HFF-Myc (cell line): ENCODE data around the gene CAD.
"Not testable (repeated sequence)": the region's sequence is repeated elsewhere in the genome, so short reads cannot be mapped to it uniquely, and the experiment has no call there.

ENCODE experiments used
- DNase-seq: peaks from one replicate; pipeline ENCODE4 v3.0.0-alpha.2; 2011; ENCODE audit warnings: low read depth; ENCODE audit errors: extremely low read depth
- H3K4me3 ChIP-seq: replicated peaks from 2 replicates; pipeline ENCODE4 v1.5.1; 2011; ENCODE audit warnings: low read depth, mild to moderate bottlenecking, control low read depth, low read length
- TF ChIP-seq, protein P1 (sequence below): IDR thresholded peaks from 2 replicates; pipeline ENCODE4 v1.5.1; 2012; ENCODE audit warnings: mild to moderate bottlenecking, low read depth, low read length, control low read depth; ENCODE audit errors: missing control alignments

The CAD gene

GRCh38 chr2:27262379-27263286 lies 45.5 kb downstream of the CAD start, which contains the start of gene SLC30A3:
SLC30A3 (minus strand) TSS chr2:27263047; CDS start chr2:27262906, 141 bp downstream.
- peak within 1 kb of the TSS; percentile 29 for H3K4me3 ChIP-seq
- DNase-seq, result no peak
- TF ChIP-seq, protein P1, sequence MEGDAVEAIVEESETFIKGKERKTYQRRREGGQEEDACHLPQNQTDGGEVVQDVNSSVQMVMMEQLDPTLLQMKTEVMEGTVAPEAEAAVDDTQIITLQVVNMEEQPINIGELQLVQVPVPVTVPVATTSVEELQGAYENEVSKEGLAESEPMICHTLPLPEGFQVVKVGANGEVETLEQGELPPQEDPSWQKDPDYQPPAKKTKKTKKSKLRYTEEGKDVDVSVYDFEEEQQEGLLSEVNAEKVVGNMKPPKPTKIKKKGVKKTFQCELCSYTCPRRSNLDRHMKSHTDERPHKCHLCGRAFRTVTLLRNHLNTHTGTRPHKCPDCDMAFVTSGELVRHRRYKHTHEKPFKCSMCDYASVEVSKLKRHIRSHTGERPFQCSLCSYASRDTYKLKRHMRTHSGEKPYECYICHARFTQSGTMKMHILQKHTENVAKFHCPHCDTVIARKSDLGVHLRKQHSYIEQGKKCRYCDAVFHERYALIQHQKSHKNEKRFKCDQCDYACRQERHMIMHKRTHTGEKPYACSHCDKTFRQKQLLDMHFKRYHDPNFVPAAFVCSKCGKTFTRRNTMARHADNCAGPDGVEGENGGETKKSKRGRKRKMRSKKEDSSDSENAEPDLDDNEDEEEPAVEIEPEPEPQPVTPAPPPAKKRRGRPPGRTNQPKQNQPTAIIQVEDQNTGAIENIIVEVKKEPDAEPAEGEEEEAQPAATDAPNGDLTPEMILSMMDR, result no peak

DNA sequence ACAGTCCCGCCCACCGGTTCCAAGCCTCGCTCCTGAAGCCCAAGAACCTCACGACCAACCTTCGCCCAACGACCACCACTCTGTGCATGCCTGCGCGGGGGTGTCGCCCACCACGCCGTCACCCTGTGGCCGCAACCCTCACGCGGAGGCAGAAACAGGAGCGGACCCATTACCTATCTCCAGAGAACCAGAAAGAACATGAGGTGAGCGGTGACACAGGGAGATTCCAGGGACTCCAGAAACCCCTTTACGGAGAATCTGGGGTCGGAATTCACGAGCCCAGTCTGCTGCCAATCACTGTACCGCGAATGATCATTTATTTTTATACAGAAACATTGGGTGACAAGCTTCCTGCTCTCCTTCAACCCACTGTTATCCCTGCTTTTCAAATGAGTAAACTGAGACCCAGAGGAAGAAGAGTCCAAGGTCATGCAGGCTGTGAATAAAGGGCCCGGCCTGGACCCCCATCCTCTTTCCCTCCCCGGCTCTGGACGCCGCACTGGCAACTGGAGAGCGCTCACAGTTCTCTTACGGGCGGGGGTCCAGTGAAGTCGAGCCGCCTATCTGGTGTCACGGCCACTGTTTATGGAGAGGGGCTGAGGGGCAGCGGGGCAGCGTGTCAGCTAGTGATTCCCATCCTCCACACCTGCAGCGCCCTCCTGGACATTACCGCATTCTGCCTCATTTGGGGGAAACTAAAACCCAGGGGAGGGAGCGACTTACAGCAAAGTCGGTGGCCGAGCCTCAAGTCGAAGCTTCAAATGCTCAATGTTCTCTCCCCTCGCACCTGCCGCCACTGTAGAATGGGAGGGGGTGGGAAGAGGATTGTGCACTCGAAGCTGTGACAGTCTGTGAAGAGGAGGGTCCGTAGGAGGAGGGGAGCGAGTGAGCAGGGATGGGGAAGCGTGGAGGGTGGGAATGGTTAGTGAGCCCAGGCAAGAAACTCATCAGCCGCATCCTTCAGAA lies 46.4 kb downstream of the CAD start:
- H3K4me3 ChIP-seq, result peak overlapping the region; percentile 34
- TF ChIP-seq, protein P1, result no peak
- DNase-seq, result no peak

GRCh38 chr2:27264253-27264752 lies 47.1 kb downstream of the CAD start:
- DNase-seq, result no peak

GRCh38 chr2:27264753-27265535 lies 47.8 kb downstream of the CAD start:
- TF ChIP-seq, protein P1, result peak; percentile 71
- no peak for DNase-seq
- H3K4me3 ChIP-seq, result peak overlapping the region; percentile 34

More at GRCh38 chr2:27264253-27264752, 47.1 kb downstream of the CAD start:
- H3K4me3 ChIP-seq, result peak overlapping the region; percentile 34
- TF ChIP-seq, protein P1, result no peak

DNA sequence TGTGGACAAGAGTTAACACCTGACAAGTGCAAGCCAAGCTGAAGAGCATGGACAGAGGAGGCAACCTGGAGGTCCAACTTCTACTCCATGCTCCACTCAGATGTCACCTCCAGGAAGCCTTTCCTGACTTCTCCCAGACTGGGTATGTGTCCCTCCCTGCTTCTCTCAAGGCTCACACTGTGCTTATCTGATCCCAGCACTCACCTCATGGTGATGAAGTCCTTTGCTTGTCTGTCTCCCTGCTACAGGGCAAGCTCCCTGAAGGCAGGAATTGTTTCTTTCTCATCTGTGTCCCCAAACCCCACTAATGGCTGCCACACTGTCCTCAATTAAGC lies 48.3 kb downstream of the CAD start:
- TF ChIP-seq, protein P1, result no peak
- no peak for DNase-seq
- H3K4me3 ChIP-seq, result no peak overlapping the region

GRCh38 chr2:27268296-27268695 lies 51.1 kb downstream of the CAD start:
- DNase-seq, H3K4me3 ChIP-seq: not testable (repeated sequence)
